Neutrophil (primary cell): Measurements from ENCODE around the gene CLMP.

Experiments
- H3K27ac ChIP-seq: fragments of 200-600 bp; sonication (generic); 2 replicates; pipeline ENCODE4 v1.5.1; 2016; ENCODE audit warnings: mild to moderate bottlenecking, moderate library complexity
- H3K27me3 ChIP-seq: fragments of 200-600 bp; sonication (generic); 2 replicates; pipeline ENCODE4 v1.6.0; 2016; ENCODE audit warnings: mild to moderate bottlenecking
- H3K36me3 ChIP-seq: fragments of 200-600 bp; sonication (generic); 2 replicates; pipeline ENCODE4 v1.5.1; 2017
- H3K4me1 ChIP-seq, 2 experiments: fragments of 200-600 bp in 1 of 2; sonication (generic) in 1 of 2; 1 replicate in 1 of 2; 2 replicates in 1 of 2; pipeline versions ENCODE4 v1.5.1 to v1.6.1; 2013 to 2016; ENCODE audit warnings: low read depth in 1 of 2, low read length in 1 of 2, mild to moderate bottlenecking in 1 of 2, moderate library complexity in 1 of 2; ENCODE audit not compliant: control insufficient read depth in 1 of 2, insufficient read depth in 1 of 2
- H3K4me3 ChIP-seq, 2 experiments: fragments of 200-600 bp in 1 of 2; sonication (generic) in 1 of 2; 1 replicate in 1 of 2; 2 replicates in 1 of 2; pipeline ENCODE4 v1.5.1; 2013 to 2016; ENCODE audit warnings: low read depth in 1 of 2, low read length in 1 of 2, mild to moderate bottlenecking in 1 of 2, moderate library complexity in 1 of 2
- H3K9me3 ChIP-seq: fragments of 200-600 bp; sonication (generic); 2 replicates; pipeline ENCODE4 v1.5.1; 2016
- CTCF ChIP-seq: fragments of 200-600 bp; sonication (generic); IDR thresholded peaks from 2 replicates; pipeline ENCODE4 v1.5.1; 2016; ENCODE audit warnings: antibody characterized with exemption

The CLMP gene

DNA sequence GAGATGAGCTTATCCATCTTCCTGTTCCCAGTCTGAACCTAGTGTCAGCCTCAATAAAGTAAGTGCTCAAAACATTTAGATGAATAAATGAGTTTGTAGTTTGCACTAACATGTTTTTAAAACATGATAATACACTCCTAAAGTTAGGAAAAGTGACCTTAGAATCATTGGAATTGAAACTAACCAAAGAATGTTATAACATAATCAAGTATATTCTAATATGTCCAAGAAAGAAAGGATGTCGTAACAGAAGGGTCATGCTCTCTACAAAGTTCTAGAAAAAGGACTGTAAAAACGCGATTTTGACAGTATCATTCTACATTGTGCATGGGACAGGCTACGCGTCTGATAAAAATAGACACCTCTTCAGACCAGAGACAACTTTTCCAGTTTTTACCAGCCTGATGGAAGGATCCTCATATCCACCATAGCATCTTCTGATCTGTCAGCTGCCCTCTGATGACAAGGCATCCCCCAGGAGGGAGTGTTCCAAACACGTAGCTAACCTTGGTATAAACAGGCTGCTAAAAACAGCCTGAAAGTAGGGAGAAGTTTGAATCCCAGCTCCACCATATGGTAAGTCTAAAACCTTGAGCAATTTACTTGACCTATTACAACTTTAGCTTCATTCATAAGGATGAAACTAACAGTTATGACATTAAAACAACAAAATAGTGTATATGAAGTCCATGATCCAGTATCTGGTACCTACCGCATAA is 30.2 kb downstream of the CLMP start:
- Histone ChIP-seq H3K27me3 (peaks cover 8% of the 10 kb centered on the region), H3K4me1 (no peaks in the 10 kb centered on the region), H3K4me3 (no peak overlapping the region), H3K36me3 (no peaks in the 10 kb centered on the region), H3K27ac (no peak overlapping the region), H3K9me3 (no peaks in the 10 kb centered on the region)
- TF ChIP-seq CTCF = no peak

DNA sequence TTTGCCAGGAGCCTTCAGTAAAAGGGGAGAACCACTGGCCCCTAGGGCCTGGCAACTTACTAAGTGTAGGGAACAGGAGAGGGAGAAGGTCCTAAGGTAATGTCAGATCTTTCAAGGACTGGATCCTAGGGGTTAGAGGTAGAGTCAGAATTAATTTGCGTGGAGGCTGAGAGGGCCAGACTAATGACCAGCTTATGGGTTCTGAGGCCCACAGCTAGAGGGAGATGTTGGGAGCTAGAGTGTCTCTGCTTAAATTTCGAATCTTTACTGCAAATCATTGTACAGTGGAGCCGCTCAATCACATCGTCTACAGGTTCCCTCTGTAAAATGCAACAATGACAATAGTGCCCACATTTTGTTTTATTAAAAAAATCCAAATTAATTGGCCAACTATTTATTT is 31.4 kb downstream of the CLMP start:
- no peak for TF ChIP-seq CTCF
- H3K9me3 ChIP-seq = no peaks in the 10 kb centered on the region
- H3K4me3 ChIP-seq = no peak overlapping the region
- no peak overlapping the region for H3K27ac ChIP-seq
- peaks cover 7 to 9% of the 10 kb centered on the region in 2 experiments for H3K4me1 ChIP-seq
- H3K27me3 ChIP-seq = peaks cover 8% of the 10 kb centered on the region
- no peaks in the 10 kb centered on the region for H3K36me3 ChIP-seq

DNA sequence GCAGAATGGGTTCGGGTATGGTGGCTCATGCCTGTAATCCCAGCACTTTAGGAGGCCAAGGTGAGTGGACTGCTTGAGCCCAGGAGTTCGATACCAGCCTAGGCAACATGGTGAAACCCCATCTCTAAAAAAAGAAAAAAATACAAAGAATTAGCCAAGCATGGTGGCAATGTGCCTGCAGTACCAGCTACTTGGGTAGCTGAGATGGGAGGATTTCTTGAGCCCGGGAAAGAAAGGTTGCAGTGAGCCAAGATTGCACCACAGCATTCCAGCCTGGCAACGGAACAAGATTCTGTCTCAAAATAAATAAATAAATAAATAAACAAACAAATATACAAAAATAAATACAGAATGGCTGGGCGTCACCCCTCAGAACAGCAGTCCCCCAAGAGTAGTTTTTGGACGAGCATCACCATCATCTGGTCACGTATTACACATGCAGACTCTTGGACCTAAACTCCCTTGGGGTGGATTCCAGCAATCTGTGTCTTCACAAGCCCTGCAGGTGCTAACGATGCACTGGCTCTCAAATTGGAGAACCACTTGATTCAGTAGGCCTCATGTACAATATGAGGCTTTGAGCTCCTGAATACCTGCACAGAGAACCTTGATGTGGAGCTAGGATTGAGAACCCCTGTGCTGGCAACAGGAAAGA is 33.5 kb downstream of the CLMP start:
- no peak for TF ChIP-seq CTCF
- Histone ChIP-seq H3K9me3 (no peaks in the 10 kb centered on the region), H3K36me3 (no peaks in the 10 kb centered on the region), H3K4me1 (peaks cover 11 to 13% of the 10 kb centered on the region in 2 experiments), H3K27ac (no peak overlapping the region), H3K27me3 (no peaks in the 10 kb centered on the region), H3K4me3 (no peak overlapping the region)

- Histone ChIP-seq H3K27me3 (no peaks in the 10 kb centered on the region), H3K4me3 (no peak overlapping the region), H3K4me1 (peaks cover 11 to 13% of the 10 kb centered on the region in 2 experiments), H3K9me3 (no peaks in the 10 kb centered on the region), H3K36me3 (no peaks in the 10 kb centered on the region), H3K27ac (no peak overlapping the region)
- no peak for TF ChIP-seq CTCF
Measured at GRCh38 chr11:123159183-123159857, 35.7 kb downstream of the CLMP start.

DNA sequence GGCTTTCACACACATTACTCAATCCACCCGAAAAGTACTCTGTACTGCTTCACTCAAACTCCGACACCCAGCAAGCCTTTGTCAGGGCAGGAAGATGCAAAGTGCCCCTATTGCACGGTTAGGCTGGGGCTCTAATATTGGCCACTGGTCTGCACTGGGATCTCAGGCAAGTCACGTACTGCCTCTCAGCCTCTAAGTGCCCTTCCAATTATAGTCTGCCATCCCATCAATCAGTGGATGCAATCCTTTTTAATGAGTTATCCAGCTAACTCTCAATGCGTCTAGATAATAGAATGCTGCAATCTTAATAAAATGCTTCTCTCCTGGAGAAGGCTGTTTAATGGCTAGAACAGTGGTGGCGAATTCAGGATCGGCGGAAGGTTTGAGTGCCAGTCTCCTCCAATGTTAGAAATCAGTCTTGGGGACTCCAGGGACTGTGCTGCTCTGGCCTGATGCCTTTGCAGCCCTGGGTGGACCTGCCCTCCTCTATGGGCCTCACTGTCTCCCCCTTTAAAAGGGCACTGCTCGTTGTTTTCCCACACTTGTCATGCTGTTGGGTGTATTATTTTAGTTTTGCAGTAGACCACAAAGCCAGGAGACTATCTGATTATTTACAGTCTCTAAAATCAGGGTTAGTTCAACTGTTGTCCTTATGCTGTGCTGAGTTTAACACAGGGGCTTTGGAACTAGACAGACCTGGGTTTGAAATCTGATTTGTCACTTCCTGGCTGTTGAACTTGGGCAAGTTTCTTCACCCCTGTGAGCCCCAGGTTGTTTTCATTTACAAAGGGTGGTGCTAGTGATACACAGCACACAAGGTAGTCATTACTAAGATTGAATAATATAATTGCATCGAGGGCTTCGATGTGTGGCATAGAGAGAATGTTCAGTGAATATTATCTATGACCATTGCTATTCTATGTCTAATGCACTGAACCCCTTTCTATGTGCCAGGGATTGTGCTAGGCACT is 36.7 kb downstream of the CLMP start:
- H3K27ac ChIP-seq = no peak overlapping the region
- no peak for TF ChIP-seq CTCF

More for the DNA sequence above, 36.7 kb downstream of the CLMP start:
- Histone ChIP-seq H3K4me1 (peaks cover 11 to 13% of the 10 kb centered on the region in 2 experiments), H3K27me3 (no peaks in the 10 kb centered on the region), H3K36me3 (no peaks in the 10 kb centered on the region), H3K4me3 (no peak overlapping the region), H3K9me3 (no peaks in the 10 kb centered on the region)
